HCT116 (cell line): Measurements from ENCODE around the gene BICDL2. TPM values are rescaled to one million over a fixed set of nuclear protein-coding genes. Genes with fewer than 3 reads are reported as not detected.
"Not testable (repeated sequence)": the region's sequence is repeated elsewhere in the genome, so short reads cannot be mapped to it uniquely, and the experiment has no call there.

Experiments used
- ATAC-seq: fragments of 200-7000 bp; cut with Tn5 transposase; 2 replicates; pipeline ENCODE4 v1.9.1; 2020; ENCODE audit warnings: mild to moderate bottlenecking, moderate library complexity
- BruUV-seq: library from RNA; stranded (reverse); fragments of 400-500 nt; replicated peaks from 2 replicates; lab custom pipeline; 2021; lab: Mats Ljungman, UMichigan
- CTCF ChIA-PET: fragments of 300-600 bp; sonication (Branson Sonifier 250); formaldehyde crosslinking; loops from one replicate; lab custom pipeline; 2021; ENCODE audit warnings: antibody characterized with exemption; lab: Charles Lee
- POLR2A ChIA-PET: fragments of 300-600, 350-600 bp; sonication (Branson Sonifier 250); formaldehyde crosslinking; loops from one replicate; lab custom pipeline; 2021; ENCODE audit warnings: antibody characterized with exemption; lab: Charles Lee
- RAD21 ChIA-PET, 2 experiments: fragments of 300-600 bp; sonication (Branson Sonifier 250); formaldehyde crosslinking; loops; one replicate each; lab custom pipeline; 2023; ENCODE audit warnings: low total read pairs in 2 of 2; ENCODE audit not compliant: uncharacterized antibody in 2 of 2, unreplicated experiment in 2 of 2, low non-redundant PET in 1 of 2; lab: Charles Lee
- DNase-seq: peaks from one replicate; pipeline ENCODE4 v3.0.0-alpha.2; 2010; ENCODE audit warnings: low read depth, low spot score
- H2AFZ ChIP-seq: fragments of 200-600 bp; shearing (Covaris generic), sonication (generic); 2 replicates; pipeline ENCODE4 v1.6.1; 2017; ENCODE audit warnings: low read depth, mixed run types, mixed read lengths, antibody characterized with exemption, low read length; ENCODE audit not compliant: poor library complexity, severe bottlenecking
- H3K27ac ChIP-seq: 2 replicates; pipeline ENCODE4 v1.5.1; 2012; ENCODE audit warnings: low read depth, low read length
- H3K27me3 ChIP-seq: fragments of 200-600 bp; sonication (generic); 2 replicates; pipeline ENCODE4 v1.6.1; 2016; ENCODE audit warnings: mixed run types, low read length, mixed read lengths; ENCODE audit not compliant: insufficient read depth
- H3K36me3 ChIP-seq, 2 experiments: fragments of 200-500 bp in 1 of 2; fragments of 200-600 bp in 1 of 2; sonication (Bioruptor generic) in 1 of 2; sonication (generic) in 1 of 2; 2 replicates each; pipeline versions ENCODE4 v1.5.1 to v1.6.1; 2014 to 2016; ENCODE audit warnings: low read length in 2 of 2, inconsistent platforms in 1 of 2, mixed read lengths in 1 of 2, mixed run types in 1 of 2; ENCODE audit not compliant: insufficient read depth in 2 of 2, control insufficient read depth in 1 of 2
- H3K4me1 ChIP-seq, 2 experiments: fragments of 200-600 bp in 1 of 2; sonication (generic) in 1 of 2; 2 replicates each; pipeline versions ENCODE4 v1.5.1 to v1.6.1; 2012 to 2017; ENCODE audit warnings: low read length in 2 of 2, inconsistent platforms in 1 of 2, mild to moderate bottlenecking in 1 of 2, mixed read lengths in 1 of 2, mixed run types in 1 of 2, moderate library complexity in 1 of 2; ENCODE audit not compliant: insufficient read depth in 2 of 2, control insufficient read depth in 1 of 2
- H3K4me2 ChIP-seq: fragments of 200-600 bp; sonication (generic); 2 replicates; pipeline ENCODE4 v1.6.1; 2017; ENCODE audit warnings: mixed run types, low read length, mixed read lengths
- H3K4me3 ChIP-seq, 2 experiments: fragments of 200-600 bp in 1 of 2; sonication (generic) in 1 of 2; replicated peaks in 1 of 2; 2 replicates each; pipeline ENCODE4 v1.5.1; 2011 to 2016; ENCODE audit warnings: low read length in 2 of 2, control low read depth in 1 of 2, low read depth in 1 of 2, mild to moderate bottlenecking in 1 of 2, mixed read lengths in 1 of 2, mixed run types in 1 of 2
- H3K79me2 ChIP-seq: fragments of 200-600 bp; sonication (generic); 2 replicates; pipeline ENCODE4 v1.6.1; 2017; ENCODE audit warnings: mild to moderate bottlenecking, mixed run types, low read length, moderate library complexity, mixed read lengths; ENCODE audit not compliant: insufficient read depth
- H3K9ac ChIP-seq: fragments of 200-600 bp; sonication (generic); 2 replicates; pipeline ENCODE4 v1.6.1; 2016; ENCODE audit warnings: low read length, mixed read lengths
- H3K9me2 ChIP-seq: fragments of 200-600 bp; sonication (generic), shearing (Covaris generic); 2 replicates; pipeline ENCODE4 v1.6.1; 2017; ENCODE audit warnings: mixed run types, mild to moderate bottlenecking, moderate library complexity; ENCODE audit not compliant: insufficient read depth
- H3K9me3 ChIP-seq, 2 experiments: fragments of 200-500 bp in 1 of 2; fragments of 200-600 bp in 1 of 2; sonication (Bioruptor generic) in 1 of 2; sonication (generic) in 1 of 2; 2 replicates each; pipeline ENCODE4 v1.6.1; 2014 to 2017; ENCODE audit warnings: low read length in 2 of 2, mixed read lengths in 2 of 2, inconsistent platforms in 1 of 2, low read depth in 1 of 2, mild to moderate bottlenecking in 1 of 2, mixed run types in 1 of 2, moderate library complexity in 1 of 2; ENCODE audit not compliant: control insufficient read depth in 1 of 2, insufficient read depth in 1 of 2
- H4K20me1 ChIP-seq: fragments of 200-600 bp; sonication (generic), shearing (Covaris generic); 2 replicates; pipeline ENCODE4 v1.6.1; 2017; ENCODE audit warnings: mixed run types, mild to moderate bottlenecking, moderate library complexity; ENCODE audit not compliant: insufficient read depth
- ELF1 ChIP-seq: IDR thresholded peaks from 2 replicates; pipeline ENCODE4 v1.6.1; 2012; ENCODE audit warnings: low read depth, borderline replicate concordance
- EZH2phosphoT487 ChIP-seq: fragments of 200-600 bp; IDR thresholded peaks from 2 replicates; pipeline ENCODE4 v1.6.1; 2018; ENCODE audit warnings: antibody characterized with exemption, borderline replicate concordance
- FOSL1 ChIP-seq: IDR thresholded peaks from 2 replicates; pipeline ENCODE4 v1.6.1; 2012; ENCODE audit warnings: low read depth
- POLR2AphosphoS5 ChIP-seq: IDR thresholded peaks from 2 replicates; pipeline ENCODE4 v1.6.1; 2011; ENCODE audit warnings: mild to moderate bottlenecking, low read depth, low read length, moderate library complexity
- RAD21 ChIP-seq: IDR thresholded peaks from 2 replicates; pipeline ENCODE4 v1.6.1; 2012; ENCODE audit warnings: low read depth, mild to moderate bottlenecking
- SP1 ChIP-seq: IDR thresholded peaks from 2 replicates; pipeline ENCODE4 v1.6.1; 2012; ENCODE audit warnings: low read depth
- SRF ChIP-seq: IDR thresholded peaks from 2 replicates; pipeline ENCODE4 v1.6.1; 2012; ENCODE audit warnings: low read depth
- TCF7L2 ChIP-seq: IDR thresholded peaks from 2 replicates; pipeline ENCODE4 v1.7.0; 2011; ENCODE audit warnings: borderline replicate concordance, inconsistent platforms; ENCODE audit not compliant: insufficient read depth, insufficient read length; ENCODE audit errors: extremely low read depth
- ZBTB33 ChIP-seq: IDR thresholded peaks from 2 replicates; pipeline ENCODE4 v1.6.1; 2011; ENCODE audit warnings: mild to moderate bottlenecking, low read length, moderate library complexity; ENCODE audit not compliant: insufficient replicate concordance; ENCODE audit errors: extremely low read depth
- intact Hi-C: fragments of 100-400 bp; cut with micrococcal nuclease; formaldehyde crosslinking; loops from 2 replicates; pipeline ENCODE4 v1.10.0; 2022
- total RNA-seq: library from RNA; stranded (reverse); gene quantifications from one replicate; pipeline ENCODE4 v1.2.1, GENCODE V29; 2021; ENCODE audit not compliant: unreplicated experiment

The BICDL2 gene
- total RNA-seq, 1 experiment from 2014 or later = 21.3 TPM

- ATAC-seq (no peak), DNase-seq (no peak)
- H3K9me2 ChIP-seq = no peaks in the 10 kb centered on the region
- H3K4me1 ChIP-seq = peaks cover 0 to 9% of the 10 kb centered on the region in 2 experiments; a peak in 1 of 4 replicates
- no peaks in the 10 kb centered on the region for H3K9me3 ChIP-seq
- no peaks in the 10 kb centered on the region for H3K36me3 ChIP-seq
- no TSS peak for BruUV-seq
- POLR2A ChIA-PET = no interaction called here
- RAD21 ChIA-PET = no interaction called here
- H3K9ac ChIP-seq = no peak overlapping the region
- H2AFZ ChIP-seq = no peak overlapping the region
- CTCF ChIA-PET = no interaction called here
- H3K27ac ChIP-seq = no peak overlapping the region
- TF ChIP-seq ELF1 = no peak
- no peak for TF ChIP-seq EZH2phosphoT487
- TF ChIP-seq FOSL1 = no peak
- no peaks in the 10 kb centered on the region for H3K27me3 ChIP-seq
- no peaks in the 10 kb centered on the region for H3K79me2 ChIP-seq
- intact Hi-C loops = no loop called here
- no peak overlapping the region for H3K4me2 ChIP-seq
- H3K4me3 ChIP-seq = no peak overlapping the region
- no peaks in the 10 kb centered on the region for H4K20me1 ChIP-seq
Observed at GRCh38 chr16:3071655-3072054, 34.9 kb upstream of the BICDL2 start.

GRCh38 chr16:3070608-3071111 is 33.9 kb upstream of the BICDL2 start:
- intact Hi-C loops = no loop called here
- H3K36me3 ChIP-seq = no peaks in the 10 kb centered on the region
- no peak for DNase-seq
- no peak overlapping the region for H3K4me3 ChIP-seq
- H3K4me1 ChIP-seq = peaks cover 0 to 9% of the 10 kb centered on the region in 2 experiments; a peak in 1 of 4 replicates
- RAD21 ChIA-PET = no interaction called here
- H4K20me1 ChIP-seq = no peaks in the 10 kb centered on the region
- H3K27ac ChIP-seq = no peak overlapping the region
- no peaks in the 10 kb centered on the region for H3K9me2 ChIP-seq
- CTCF ChIA-PET = no interaction called here
- no peaks in the 10 kb centered on the region for H3K27me3 ChIP-seq
- POLR2A ChIA-PET = no interaction called here
- H3K79me2 ChIP-seq = no peaks in the 10 kb centered on the region
- H2AFZ ChIP-seq = no peak overlapping the region
- ATAC-seq = no peak
- no peak overlapping the region for H3K4me2 ChIP-seq
- BruUV-seq = no TSS peak
- H3K9ac ChIP-seq = no peak overlapping the region
- TF ChIP-seq TCF7L2 (no peak), ELF1 (no peak), POLR2AphosphoS5 (no peak), SP1 (no peak), RAD21 (no peak), ZBTB33 (no peak), SRF (no peak)
- TF ChIP-seq, all 23 proteins: peak for 0
- no peaks in the 10 kb centered on the region for H3K9me3 ChIP-seq

- H3K79me2 ChIP-seq, H3K4me3 ChIP-seq, H3K9me2 ChIP-seq, H3K27ac ChIP-seq, H3K36me3 ChIP-seq, BruUV-seq, H3K9me3 ChIP-seq, H3K4me2 ChIP-seq, POLR2A ChIA-PET, H2AFZ ChIP-seq, CTCF ChIA-PET, H4K20me1 ChIP-seq, H3K9ac ChIP-seq, intact Hi-C loops, RAD21 ChIA-PET, ATAC-seq, DNase-seq, H3K27me3 ChIP-seq: not testable (repeated sequence)
- H3K4me1 ChIP-seq = peaks cover 0 to 13% of the 10 kb centered on the region in 2 experiments; a peak in 1 of 4 replicates
Observed at GRCh38 chr16:3069146-3069545, 32.4 kb upstream of the BICDL2 start.
